AG09319 (cell line): ENCODE data around the gene BAIAP3.

Experiments used
- DNase-seq: peaks from one replicate; pipeline ENCODE4 v3.0.0-alpha.2; 2010; ENCODE audit warnings: low read depth; ENCODE audit errors: extremely low read depth
- TF ChIP-seq, protein P1 (sequence below): IDR thresholded peaks from 2 replicates; pipeline ENCODE4 v1.5.1; 2011; ENCODE audit warnings: low read depth, mild to moderate bottlenecking, inconsistent platforms, low read length, moderate library complexity

BAIAP3 gene

DNA sequence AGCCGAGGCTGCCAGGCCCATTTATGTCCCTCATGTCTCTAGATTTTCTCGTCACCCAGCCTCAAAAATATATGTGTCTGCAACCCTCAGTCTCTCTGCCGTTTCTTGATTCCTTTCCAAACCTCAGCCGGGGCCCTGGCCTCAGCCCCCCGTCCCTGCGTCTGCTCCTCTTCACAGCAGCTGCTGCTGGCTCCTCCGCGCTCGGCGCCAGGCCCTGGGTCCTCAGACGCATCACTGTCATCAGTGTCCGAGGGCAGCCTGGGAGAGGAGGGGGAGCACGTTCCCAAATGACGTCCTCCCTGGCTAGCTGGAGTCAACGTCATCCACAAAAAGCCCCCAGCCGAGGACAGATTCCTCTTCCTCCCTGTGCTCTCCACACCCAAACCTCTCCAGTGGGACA lies 15.9 kb downstream of the BAIAP3 start:
- DNase-seq, result no peak
- TF ChIP-seq, protein P1, sequence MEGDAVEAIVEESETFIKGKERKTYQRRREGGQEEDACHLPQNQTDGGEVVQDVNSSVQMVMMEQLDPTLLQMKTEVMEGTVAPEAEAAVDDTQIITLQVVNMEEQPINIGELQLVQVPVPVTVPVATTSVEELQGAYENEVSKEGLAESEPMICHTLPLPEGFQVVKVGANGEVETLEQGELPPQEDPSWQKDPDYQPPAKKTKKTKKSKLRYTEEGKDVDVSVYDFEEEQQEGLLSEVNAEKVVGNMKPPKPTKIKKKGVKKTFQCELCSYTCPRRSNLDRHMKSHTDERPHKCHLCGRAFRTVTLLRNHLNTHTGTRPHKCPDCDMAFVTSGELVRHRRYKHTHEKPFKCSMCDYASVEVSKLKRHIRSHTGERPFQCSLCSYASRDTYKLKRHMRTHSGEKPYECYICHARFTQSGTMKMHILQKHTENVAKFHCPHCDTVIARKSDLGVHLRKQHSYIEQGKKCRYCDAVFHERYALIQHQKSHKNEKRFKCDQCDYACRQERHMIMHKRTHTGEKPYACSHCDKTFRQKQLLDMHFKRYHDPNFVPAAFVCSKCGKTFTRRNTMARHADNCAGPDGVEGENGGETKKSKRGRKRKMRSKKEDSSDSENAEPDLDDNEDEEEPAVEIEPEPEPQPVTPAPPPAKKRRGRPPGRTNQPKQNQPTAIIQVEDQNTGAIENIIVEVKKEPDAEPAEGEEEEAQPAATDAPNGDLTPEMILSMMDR, result no peak

DNA sequence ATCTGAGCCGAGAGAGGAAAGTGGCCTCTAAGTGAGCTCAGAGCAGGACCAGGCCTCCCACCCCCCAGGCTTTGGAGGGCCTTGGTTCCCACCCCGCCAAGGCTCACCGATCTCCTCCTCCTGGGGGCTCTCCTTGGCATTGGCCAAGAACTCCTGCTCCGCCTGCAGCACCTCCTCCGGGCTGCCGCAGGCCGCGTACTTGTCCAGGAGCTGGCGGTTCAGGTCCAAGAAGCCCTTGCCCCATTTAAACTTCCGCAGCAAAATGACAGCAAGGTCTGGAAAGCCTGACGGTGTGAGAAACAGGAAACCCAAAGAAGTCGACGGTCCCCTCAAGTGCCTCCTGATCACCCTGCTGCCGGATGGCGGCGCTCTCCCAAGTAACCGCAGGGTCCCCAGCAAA lies 16.5 kb downstream of the BAIAP3 start:
- no peak for DNase-seq
- TF ChIP-seq, protein P1, result no peak

DNA sequence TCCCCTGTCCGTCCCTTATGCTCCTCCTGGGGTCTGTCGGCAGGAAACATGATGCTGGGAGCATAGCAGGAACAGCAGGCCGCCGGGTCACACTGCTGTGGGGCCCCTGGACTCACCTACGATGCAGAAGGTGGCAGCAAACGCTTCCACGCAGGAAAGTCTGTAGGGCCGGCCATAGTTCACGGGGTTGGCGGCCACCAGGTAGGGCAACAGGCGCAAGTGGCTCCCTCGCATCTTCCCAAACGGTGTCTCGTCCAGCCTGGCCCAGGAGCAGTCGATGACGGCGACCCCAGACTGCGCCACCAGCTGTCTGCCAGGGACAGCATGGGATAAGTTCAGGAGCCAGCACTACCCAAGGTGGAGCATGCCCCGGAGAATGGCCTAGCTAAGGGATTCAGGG lies 17.2 kb downstream of the BAIAP3 start:
- TF ChIP-seq, protein P1, result no peak
- no peak for DNase-seq

DNA sequence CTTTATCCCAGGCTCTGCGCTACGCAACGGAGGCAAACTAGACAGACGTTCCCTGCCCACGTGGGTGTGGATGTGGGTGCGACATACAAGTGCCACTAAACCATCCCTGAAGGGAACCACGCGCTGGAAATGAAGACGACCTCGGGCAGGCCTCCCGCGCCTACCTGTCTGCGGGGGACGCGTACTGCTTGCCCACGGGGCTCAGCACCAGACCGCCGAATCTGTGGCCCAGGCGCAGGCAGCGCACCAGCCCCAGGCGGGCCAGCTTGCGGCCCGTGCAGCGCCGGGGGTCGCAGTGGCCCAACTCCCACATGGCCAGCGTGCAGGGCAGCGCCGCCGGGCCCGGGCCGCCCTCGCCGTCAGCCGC lies 17.8 kb downstream of the BAIAP3 start:
- TF ChIP-seq, protein P1, result no peak
- DNase-seq, result no peak

DNA sequence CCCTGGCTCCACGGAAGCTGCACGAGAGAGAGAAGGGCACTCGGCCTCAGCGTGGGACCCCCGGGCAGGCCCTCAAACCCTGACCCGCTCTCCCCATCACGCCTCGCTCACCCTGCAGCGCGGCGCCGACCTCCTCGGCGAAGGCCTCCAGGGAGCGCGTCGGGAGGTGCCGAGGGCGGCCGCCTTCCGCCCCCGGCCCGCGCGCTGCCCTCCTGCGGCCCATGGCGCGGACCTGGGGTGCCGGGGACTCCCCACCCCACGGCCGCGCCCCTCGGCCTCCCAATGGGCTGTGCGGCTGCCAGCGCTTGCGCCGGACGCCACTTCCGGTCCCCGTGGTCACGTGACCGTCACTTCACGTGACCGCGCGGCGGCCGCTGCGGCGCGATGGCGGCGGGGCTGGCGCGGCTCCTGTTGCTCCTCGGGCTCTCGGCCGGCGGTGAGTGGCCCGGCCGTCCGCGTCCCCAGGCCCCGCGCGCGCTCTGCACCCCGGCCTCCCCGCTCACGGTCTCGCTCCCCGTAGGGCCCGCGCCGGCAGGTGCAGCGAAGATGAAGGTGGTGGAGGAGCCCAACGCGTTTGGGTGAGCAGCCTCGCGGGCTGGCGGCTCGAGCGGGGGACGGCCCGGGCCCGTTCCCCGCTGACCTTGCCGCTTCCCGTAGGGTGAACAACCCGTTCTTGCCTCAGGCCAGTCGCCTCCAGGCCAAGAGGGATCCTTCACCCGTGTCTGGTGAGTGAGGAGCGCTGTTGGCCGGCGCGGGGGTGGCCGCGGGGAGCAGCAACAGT lies 18.3 kb downstream of the BAIAP3 start, which contains the start of the genes GNPTG and TSR3:
Gene GNPTG, plus strand, starts transcription at position 350 of the 781 bp plus-strand sequence. Its CDS starts 35 bp downstream, at position 385.
Gene TSR3, minus strand, starts transcription at position 297 of the 781 bp plus-strand sequence. Its CDS starts 74 bp downstream, at position 223.
- DNase-seq, result peak; percentile 85
- TF ChIP-seq, protein P1, result no peak

DNA sequence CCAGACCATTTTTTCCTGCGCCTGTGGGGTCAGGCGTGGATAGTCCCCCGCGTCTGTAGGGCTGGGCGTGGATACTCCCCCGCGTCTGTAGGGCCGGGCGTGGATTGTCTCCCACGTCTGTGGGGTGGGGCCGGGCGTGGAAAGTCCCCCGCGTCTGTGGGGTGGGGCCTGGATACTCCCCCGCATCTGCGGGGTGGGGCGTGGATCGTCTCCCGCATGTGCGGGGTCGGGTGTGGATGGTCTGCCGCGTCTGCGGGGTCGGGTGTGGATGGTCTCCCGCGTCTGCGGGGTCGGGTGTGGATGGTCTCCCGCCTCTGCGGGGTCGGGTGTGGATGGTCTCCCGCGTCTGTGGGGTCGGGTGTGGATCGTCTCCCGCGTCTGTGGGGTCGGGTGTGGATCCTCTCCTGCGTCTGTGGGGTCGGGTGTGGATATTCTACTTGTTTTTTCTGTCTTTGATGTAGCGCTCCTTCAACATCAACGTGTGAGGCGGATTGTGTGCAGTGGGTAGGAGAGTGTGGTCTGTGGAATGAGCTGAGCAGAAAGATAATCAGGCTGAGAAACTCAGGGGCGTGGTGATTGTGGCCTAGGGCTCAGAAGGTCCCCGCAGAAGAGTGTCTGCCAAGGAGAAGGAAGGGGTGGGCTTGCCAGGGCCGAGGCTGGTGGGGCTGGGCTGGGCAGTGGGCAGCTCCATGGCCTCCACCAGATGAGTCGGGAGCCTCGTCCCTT lies 21.5 kb downstream of the BAIAP3 start:
- TF ChIP-seq, protein P1, result no peak
- DNase-seq, result no peak

DNA sequence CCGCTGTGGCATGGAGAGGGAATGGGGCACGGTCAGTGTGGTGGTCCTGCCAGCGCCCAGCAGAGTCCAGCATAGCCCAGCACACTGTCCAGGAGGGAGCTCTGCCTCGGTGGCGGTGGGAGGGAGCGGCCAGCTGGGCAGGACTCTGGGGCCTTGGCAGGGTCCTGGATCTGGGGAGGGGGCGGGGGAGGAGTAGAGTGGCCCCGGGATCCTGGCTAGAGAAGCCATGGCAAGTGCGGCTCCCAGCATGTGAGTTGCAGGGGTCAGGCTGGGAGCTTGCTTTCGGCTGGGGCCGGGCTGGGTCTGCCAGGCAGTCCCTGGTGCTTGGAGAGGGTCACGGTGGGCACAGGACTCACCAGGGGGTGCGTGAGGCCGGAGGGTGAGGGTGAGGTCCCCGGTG lies 22.1 kb downstream of the BAIAP3 start:
- DNase-seq, result no peak
- TF ChIP-seq, protein P1, result no peak
